ENCODE measurements around the gene STPG1.

The STPG1 gene

DNA sequence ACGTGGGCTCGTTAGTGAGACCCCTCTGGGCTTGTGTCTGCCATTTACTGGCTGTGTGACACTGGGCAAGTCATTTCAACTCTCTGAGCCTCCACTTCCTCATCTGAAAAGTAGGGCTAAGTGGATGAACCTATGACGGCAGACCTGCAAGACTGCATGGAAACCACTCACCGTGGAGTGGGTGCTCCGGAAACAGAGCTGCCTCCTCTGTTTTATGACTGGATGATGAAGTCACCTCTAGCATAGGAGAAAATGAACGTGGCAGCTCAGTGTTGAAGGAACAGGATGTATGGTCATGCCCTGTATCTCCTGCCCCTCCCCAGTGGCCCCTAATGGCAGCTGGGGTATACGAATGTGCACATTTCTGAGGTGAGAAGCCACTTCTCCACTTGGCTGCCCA, 40.5 kb downstream of the STPG1 start:
- ChIA-PET POLR2A (no interaction called here), CTCF (interaction anchor here (0.8 to 3.9 kb wide), 10 partner anchors 9 to 223 kb away, joined by 3 to 23 read pairs (median 6); partner anchors contain the start of gene NIPAL3)
- DNase-seq (ENCODE audit: extremely low spot score): peak; percentile 68
- TF ChIP-seq, protein P1, sequence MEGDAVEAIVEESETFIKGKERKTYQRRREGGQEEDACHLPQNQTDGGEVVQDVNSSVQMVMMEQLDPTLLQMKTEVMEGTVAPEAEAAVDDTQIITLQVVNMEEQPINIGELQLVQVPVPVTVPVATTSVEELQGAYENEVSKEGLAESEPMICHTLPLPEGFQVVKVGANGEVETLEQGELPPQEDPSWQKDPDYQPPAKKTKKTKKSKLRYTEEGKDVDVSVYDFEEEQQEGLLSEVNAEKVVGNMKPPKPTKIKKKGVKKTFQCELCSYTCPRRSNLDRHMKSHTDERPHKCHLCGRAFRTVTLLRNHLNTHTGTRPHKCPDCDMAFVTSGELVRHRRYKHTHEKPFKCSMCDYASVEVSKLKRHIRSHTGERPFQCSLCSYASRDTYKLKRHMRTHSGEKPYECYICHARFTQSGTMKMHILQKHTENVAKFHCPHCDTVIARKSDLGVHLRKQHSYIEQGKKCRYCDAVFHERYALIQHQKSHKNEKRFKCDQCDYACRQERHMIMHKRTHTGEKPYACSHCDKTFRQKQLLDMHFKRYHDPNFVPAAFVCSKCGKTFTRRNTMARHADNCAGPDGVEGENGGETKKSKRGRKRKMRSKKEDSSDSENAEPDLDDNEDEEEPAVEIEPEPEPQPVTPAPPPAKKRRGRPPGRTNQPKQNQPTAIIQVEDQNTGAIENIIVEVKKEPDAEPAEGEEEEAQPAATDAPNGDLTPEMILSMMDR (IDR thresholded peaks at IDR 0.05; ENCODE audit: control extremely low read depth, extremely low read depth, low read depth, missing control alignments): no peak

DNA sequence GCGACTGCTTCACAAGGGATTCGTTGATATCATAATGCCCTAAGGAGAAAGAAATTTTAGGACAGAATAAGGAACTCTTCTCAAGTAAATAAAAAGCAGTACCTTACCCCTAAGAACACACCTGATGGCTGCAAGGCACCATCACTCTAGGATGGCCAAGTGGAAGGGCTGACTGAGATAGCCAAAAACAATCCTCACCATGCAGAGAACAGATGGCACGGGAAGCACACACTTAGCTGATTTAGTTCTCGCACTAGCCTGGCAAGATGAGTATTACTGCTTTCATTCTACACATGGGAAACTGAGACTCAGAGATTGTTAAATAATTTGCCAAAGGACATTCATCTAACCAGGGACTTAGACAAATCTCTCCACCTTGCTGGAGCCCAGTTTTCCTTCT, 43.8 kb downstream of the STPG1 start:
- POLR2A ChIA-PET: no interaction called here
- DNase-seq (ENCODE audit: extremely low spot score): no peak
- CTCF ChIA-PET: interaction anchor here (1.4 kb wide), 2 partner anchors 12 to 15 kb away, joined by 3 to 4 read pairs; no protein-coding TSS in a partner anchor
- TF ChIP-seq, protein P1 (IDR thresholded peaks at IDR 0.05; ENCODE audit: control extremely low read depth, extremely low read depth, low read depth, missing control alignments): no peak

- CTCF ChIA-PET: interaction anchor here (1.4 to 5.4 kb wide), 3 partner anchors 13 to 46 kb away, joined by 3 to 31 read pairs (median 5); partner anchors contain the start of gene NIPAL3
- TF ChIP-seq, protein P1 (IDR thresholded peaks at IDR 0.05; ENCODE audit: control extremely low read depth, extremely low read depth, low read depth, missing control alignments): no peak
- no peak for DNase-seq (ENCODE audit: extremely low spot score)
- POLR2A ChIA-PET: no interaction called here
Measured at GRCh38 chr1:24369199-24369598, 44.4 kb downstream of the STPG1 start.

- CTCF ChIA-PET: interaction anchor here (0.8 to 5.4 kb wide), 13 partner anchors 9 to 216 kb away, joined by 3 to 31 read pairs (median 4); no protein-coding TSS in a partner anchor
Measured at GRCh38 chr1:24366707-24367106, 46.9 kb downstream of the STPG1 start.

DNA sequence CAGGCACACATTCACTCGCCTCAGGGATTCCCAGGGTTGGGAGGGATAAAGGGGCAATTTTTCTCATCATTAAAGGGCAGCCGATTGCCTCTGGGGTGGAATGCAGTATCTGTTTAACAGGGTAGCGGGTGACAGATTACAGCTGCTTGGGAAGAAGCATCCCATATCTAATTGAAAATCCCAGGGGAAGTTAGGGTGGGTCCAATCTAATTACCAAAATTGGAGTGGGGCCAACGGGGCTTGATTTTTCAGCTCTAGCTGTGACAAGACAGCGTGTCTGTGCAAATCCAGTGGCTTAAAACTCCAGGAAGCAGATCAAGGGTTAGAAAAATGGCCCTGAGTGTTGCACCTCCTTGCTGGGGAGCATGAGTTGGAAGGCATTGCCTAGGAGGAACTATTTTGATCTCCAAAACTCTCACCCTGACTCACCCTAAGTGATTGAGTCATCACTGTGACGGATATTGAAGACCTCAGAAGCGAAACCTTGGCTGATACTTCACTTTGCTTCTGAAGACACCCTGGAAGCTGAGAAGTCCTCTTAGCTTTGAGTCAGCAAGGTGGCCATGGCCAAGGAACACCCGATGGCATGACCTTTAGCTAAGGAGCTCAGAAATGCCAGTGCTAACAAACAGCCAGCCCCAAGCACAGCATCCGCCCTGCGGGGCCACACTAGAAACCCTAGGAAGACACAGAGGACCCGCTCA, 48.5 kb downstream of the STPG1 start:
- POLR2A ChIA-PET: no interaction called here
- peak; percentile 81 for DNase-seq (ENCODE audit: extremely low spot score)
- TF ChIP-seq, protein P1 (IDR thresholded peaks at IDR 0.05; ENCODE audit: control extremely low read depth, extremely low read depth, low read depth, missing control alignments): no peak
- CTCF ChIA-PET: interaction anchor here (1.1 to 5.4 kb wide), 7 partner anchors 14 to 215 kb away, joined by 3 to 31 read pairs (median 4); no protein-coding TSS in a partner anchor

More at GRCh38 chr1:24366707-24367106, 46.9 kb downstream of the STPG1 start:
- POLR2A ChIA-PET: interaction anchor here (0.5 kb wide), 1 partner anchor 330 kb away, joined by 4 read pairs; no protein-coding TSS in a partner anchor
- DNase-seq (ENCODE audit: extremely low spot score): no peak
- TF ChIP-seq, protein P1 (IDR thresholded peaks at IDR 0.05; ENCODE audit: control extremely low read depth, extremely low read depth, low read depth, missing control alignments): no peak

DNA sequence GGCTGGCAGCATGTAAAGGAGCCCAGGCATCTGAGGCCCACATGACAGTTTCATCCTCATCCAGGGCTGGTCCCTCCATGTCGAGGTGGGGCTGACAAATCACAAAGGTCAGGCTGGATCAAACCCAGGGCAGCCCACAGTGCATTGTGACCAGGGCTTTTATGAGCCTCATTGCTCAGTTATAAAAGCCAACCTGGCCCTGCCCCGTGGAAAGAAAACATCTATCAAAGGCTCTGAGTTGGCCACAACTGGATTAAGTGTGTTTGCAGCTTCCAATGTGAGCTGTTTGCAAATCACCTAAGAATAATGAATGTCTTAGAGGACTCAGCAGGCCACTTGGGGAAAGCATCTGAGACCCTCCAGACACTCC, 49.0 kb downstream of the STPG1 start:
- CTCF ChIA-PET: interaction anchor here (1.1 to 5.4 kb wide), 6 partner anchors 13 to 214 kb away, joined by 3 to 31 read pairs (median 4); no protein-coding TSS in a partner anchor
- no peak for DNase-seq (ENCODE audit: extremely low spot score)

More for the DNA sequence above, 49.0 kb downstream of the STPG1 start:
- TF ChIP-seq, protein P1 (IDR thresholded peaks at IDR 0.05; ENCODE audit: control extremely low read depth, extremely low read depth, low read depth, missing control alignments): no peak
- POLR2A ChIA-PET: no interaction called here

All from GM10248 (cell line).